Measurements from ENCODE around the gene KRTAP4-12. TPM values are rescaled to one million over a fixed set of nuclear protein-coding genes. Genes with fewer than 3 reads are reported as not detected.
"Not testable (repeated sequence)": the region's sequence is repeated elsewhere in the genome, so short reads cannot be mapped to it uniquely, and the experiment has no call there.

Gene KRTAP4-12
- total RNA-seq, 4 donors from 2014 or later = not detected

- H3K4me3 ChIP-seq (replicated peaks in 1 of 3) = no peak overlapping the region
- no peaks in the 10 kb centered on the region for H3K4me1 ChIP-seq
- H3K36me3 ChIP-seq = no peaks in the 10 kb centered on the region
- TF ChIP-seq POLR2A (IDR thresholded peaks at IDR 0.05) (no peak), CTCF (IDR thresholded peaks at IDR 0.05) (no peak)
- intact Hi-C loops (cut with DNase I) = no loop called here
- no peaks in the 10 kb centered on the region for H3K9me3 ChIP-seq
- 96 to 97% methylated on average over 2 of the region's 2 CpGs for WGBS, 2 donors
- H3K27ac ChIP-seq = no peak overlapping the region
- no peaks in the 10 kb centered on the region for H3K27me3 ChIP-seq
- no peak for DNase-seq
Observed at GRCh38 chr17:41147531-41148204, 23.7 kb upstream of the KRTAP4-12 start.

- no peak overlapping the region for H3K27ac ChIP-seq
- 91 to 94% methylated on average over 2 of the region's 2 CpGs for WGBS, 2 donors
- no peaks in the 10 kb centered on the region for H3K27me3 ChIP-seq
- no peaks in the 10 kb centered on the region for H3K9me3 ChIP-seq
- H3K36me3 ChIP-seq = no peaks in the 10 kb centered on the region
- TF ChIP-seq POLR2A (IDR thresholded peaks at IDR 0.05) (no peak), CTCF (IDR thresholded peaks at IDR 0.05) (no peak)
- DNase-seq = no peak
- intact Hi-C loops (cut with DNase I) = no loop called here
- H3K4me3 ChIP-seq (replicated peaks in 1 of 3) = no peak overlapping the region
- no peaks in the 10 kb centered on the region for H3K4me1 ChIP-seq
Observed at GRCh38 chr17:41145261-41145660, 21.3 kb upstream of the KRTAP4-12 start.

GRCh38 chr17:41144846-41145245 lies 20.9 kb upstream of the KRTAP4-12 start:
- no peak for DNase-seq
- Histone ChIP-seq H3K27ac (no peak overlapping the region), H3K36me3 (no peaks in the 10 kb centered on the region), H3K27me3 (no peaks in the 10 kb centered on the region), H3K4me1 (no peaks in the 10 kb centered on the region), H3K9me3 (no peaks in the 10 kb centered on the region), H3K4me3 (replicated peaks in 1 of 3) (no peak overlapping the region)
- WGBS, 2 donors = 87 to 91% methylated on average over 1 of the region's 1 CpG
- intact Hi-C loops (cut with DNase I) = no loop called here
- no peak for TF ChIP-seq CTCF (IDR thresholded peaks at IDR 0.05)
- no peak for TF ChIP-seq POLR2A (IDR thresholded peaks at IDR 0.05)

GRCh38 chr17:41141361-41141760 lies 17.4 kb upstream of the KRTAP4-12 start:
- H3K36me3 ChIP-seq = no peaks in the 10 kb centered on the region
- no peaks in the 10 kb centered on the region for H3K27me3 ChIP-seq
- no peaks in the 10 kb centered on the region for H3K4me1 ChIP-seq
- intact Hi-C loops (cut with DNase I) = no loop called here
- no peak overlapping the region for H3K27ac ChIP-seq
- no peak for DNase-seq
- TF ChIP-seq POLR2A (IDR thresholded peaks at IDR 0.05) (no peak), CTCF (IDR thresholded peaks at IDR 0.05) (no peak)
- no peaks in the 10 kb centered on the region for H3K9me3 ChIP-seq
- no peak overlapping the region for H3K4me3 ChIP-seq (replicated peaks in 1 of 3)

DNA sequence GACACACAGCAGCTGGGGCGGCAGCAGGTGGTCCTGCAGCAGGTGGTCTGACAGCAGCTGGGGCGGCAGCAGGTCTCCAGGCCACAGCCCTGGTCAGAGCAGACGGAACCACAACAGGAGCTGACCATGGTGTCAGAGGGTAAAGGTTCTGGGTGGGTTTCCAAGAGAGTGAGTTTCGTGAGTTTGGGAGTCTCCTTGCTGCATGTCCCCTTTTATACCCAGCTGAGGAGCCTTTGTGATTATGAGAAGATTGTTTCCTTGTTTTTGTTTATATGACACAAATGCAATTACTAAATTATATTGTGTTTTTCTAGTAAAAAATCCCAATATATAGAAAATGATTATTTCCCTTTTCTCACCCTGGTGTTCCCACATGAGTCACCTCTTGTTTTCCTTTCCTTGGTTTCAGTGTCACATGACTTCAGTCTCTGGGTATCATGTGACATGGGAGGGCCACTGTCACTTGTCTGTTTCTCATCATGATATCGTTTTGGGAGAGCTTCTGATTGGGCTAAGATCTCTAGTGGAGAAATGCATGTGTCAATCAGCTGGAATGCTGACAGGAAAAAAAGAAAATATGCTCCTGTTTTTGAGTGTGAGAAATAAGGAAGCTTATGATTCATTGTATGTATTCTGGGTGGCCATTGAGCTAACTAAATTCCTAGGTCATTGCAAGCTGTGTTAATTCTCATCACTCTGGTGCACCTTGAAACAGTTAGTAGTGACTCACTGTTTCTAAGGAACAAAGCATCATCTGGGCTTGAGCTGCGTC lies 16.6 kb upstream of the KRTAP4-12 start, which contains the start of gene KRTAP4-6:
Gene KRTAP4-6 (minus strand): TSS at position 185 of the 772 bp plus-strand sequence. CDS start 57 bp downstream, at position 128.
- no peak within 1 kb of the TSS for H3K27ac ChIP-seq
- intact Hi-C loops (cut with DNase I) = no loop called here
- TF ChIP-seq POLR2A (IDR thresholded peaks at IDR 0.05) (no peak), CTCF (IDR thresholded peaks at IDR 0.05) (no peak)
- H3K27me3 ChIP-seq = no peaks in the 10 kb centered on the region
- H3K4me1 ChIP-seq = no peaks in the 10 kb centered on the region
- no peak for DNase-seq
- H3K4me3 ChIP-seq (replicated peaks in 1 of 3) = no peak within 1 kb of the TSS
- 82 to 93% methylated on average over 5 to 6 of the region's 6 CpGs for WGBS, 2 donors
- no peaks in the 10 kb centered on the region for H3K9me3 ChIP-seq
- H3K36me3 ChIP-seq = no peaks in the 10 kb centered on the region

DNA sequence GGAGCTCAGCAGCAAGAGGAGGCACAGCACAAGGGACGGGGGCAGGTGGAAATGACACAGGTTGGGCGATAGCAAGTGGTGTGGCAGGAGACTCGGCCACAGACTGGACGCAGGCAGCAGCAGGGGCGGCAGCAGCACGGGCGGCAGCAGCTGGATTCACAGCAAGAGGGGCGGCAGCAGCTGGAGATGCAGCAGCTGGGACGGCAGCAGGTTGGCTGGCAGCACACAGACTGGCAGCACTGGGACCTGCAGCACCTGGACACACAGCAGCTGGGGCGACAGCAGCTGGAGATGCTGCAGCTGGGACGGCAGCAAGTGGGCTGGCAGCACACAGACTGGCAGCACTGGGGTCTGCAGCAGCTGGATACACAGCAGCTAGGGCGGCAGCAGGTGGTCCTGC lies 15.9 kb upstream of the KRTAP4-12 start:
- H3K27me3 ChIP-seq; H3K4me3 ChIP-seq (replicated peaks in 1 of 3); intact Hi-C loops (cut with DNase I); H3K36me3 ChIP-seq; DNase-seq; H3K27ac ChIP-seq; H3K4me1 ChIP-seq; H3K9me3 ChIP-seq: not testable (repeated sequence)
- 90 to 96% methylated on average over 10 to 11 of the region's 12 CpGs for WGBS, 2 donors

Data from thyroid gland (tissue), 4 donors.